Epithelial cell of esophagus (primary cell): Measurements from ENCODE around the gene IDH3A.

ENCODE experiments used
- DNase-seq: peaks from one replicate; pipeline ENCODE4 v3.0.0; 2010; ENCODE audit warnings: low read depth
- H3K4me3 ChIP-seq: 2 replicates; pipeline ENCODE4 v1.5.1; 2011; ENCODE audit warnings: mild to moderate bottlenecking, low read length, control low read depth
- CTCF ChIP-seq: IDR thresholded peaks from 2 replicates; pipeline ENCODE4 v1.5.1; 2011; ENCODE audit warnings: low read depth, mild to moderate bottlenecking, low read length, control low read depth, inconsistent platforms; ENCODE audit not compliant: insufficient read depth; ENCODE audit errors: missing control alignments

Gene IDH3A

DNA sequence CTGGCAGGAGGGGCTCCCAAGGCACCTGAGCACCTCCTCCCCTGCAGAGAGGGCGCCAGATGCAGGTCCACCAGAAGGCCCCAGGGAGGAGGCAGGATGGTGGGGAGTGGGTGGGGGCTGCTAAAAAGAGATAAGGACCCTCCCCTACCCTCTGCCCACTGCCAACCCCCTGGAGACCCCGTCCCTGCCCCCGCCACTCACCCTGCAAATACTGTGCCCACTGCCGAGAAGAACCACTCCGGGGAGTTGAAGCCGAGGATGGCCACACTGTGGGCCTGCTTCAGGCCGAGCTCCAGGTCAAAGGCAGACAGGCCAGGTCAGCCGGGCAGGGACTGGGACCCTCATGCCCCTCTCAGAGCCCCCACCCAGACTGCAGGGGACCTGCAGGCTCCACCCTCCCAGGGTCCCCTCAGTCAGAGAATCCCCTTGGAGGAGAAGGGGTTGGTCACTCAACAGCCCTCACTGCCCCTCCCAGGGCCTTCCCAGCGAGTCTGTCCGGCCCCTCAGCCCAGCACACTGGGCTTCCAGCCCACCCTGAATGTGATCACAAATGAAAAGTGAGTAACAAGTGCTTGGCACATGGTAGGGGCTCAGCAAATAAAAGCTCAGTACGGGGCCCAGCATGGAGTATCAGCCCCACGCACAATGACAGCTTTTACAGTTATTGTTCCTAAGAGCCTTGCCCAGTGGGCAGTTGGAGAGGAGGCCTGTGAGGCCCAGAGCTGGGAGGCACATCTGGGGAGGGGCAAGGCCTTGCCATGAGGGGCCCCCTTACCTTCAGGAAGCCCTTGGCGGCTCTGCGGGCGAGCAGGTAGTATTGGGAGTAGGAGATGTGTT is 44.8 kb downstream of the IDH3A start:
- H3K4me3 ChIP-seq = no peak overlapping the region
- DNase-seq = no peak
- no peak for TF ChIP-seq CTCF

GRCh38 chr15:78194568-78194925 is 45.4 kb downstream of the IDH3A start:
- no peak overlapping the region for H3K4me3 ChIP-seq
- TF ChIP-seq CTCF = no peak
- no peak for DNase-seq

DNA sequence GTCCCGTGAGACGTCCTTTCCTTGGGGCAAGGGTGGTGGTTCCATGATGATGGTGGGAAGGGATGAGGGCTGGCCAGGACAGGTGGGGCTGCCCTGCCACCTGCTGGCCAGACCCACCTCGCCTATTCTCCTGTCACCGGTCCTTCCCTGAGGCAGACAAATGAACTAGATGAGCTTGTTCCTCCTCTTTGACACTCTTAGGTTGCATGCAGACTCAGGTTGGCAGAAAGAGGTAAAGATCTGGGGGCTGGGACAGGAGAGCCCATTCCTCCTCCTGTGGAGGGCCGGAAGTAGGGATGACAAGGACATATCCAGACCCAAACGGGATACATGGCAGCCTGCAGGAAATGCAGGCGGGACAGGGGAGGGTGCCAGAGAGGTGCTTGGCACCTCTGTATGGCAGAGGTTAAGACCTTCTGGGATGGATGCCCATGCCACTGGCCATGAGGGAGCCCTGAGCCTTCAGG is 46.6 kb downstream of the IDH3A start:
- peak; percentile 65 for DNase-seq
- peak; percentile 79 for TF ChIP-seq CTCF
- no peak overlapping the region for H3K4me3 ChIP-seq

DNA sequence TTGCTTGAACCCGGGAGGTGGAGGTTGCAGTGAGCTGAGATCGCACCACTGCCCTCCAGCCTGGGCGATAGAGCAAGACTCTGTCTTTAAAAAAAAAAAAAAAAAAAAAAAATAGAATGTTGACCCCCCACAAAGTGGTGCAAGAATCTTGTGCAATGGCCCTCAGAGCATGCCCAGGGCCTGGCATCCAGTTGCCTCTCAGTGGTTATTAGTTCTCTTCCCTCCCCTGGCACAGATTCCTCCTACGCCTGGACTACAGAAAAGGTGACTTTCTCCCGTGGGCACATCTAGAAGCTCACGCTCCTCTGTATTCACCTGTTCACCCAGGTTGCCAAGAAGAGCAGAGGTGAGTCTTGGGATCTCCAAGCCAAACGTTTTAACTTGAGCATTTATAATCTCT is 48.5 kb downstream of the IDH3A start:
- DNase-seq = no peak
- no peak overlapping the region for H3K4me3 ChIP-seq
- no peak for TF ChIP-seq CTCF

GRCh38 chr15:78200276-78200930 is 51.2 kb downstream of the IDH3A start:
- no peak overlapping the region for H3K4me3 ChIP-seq
- no peak for TF ChIP-seq CTCF
- DNase-seq = no peak

- no peak for TF ChIP-seq CTCF
- no peak overlapping the region for H3K4me3 ChIP-seq
- DNase-seq = no peak
Observed at GRCh38 chr15:78201281-78202190, 52.4 kb downstream of the IDH3A start.
